Measurements from ENCODE around the gene FKRP.
A peak's percentile ranks its signal among the peaks of the same experiment; 100 is the strongest.

The FKRP gene, protein sequence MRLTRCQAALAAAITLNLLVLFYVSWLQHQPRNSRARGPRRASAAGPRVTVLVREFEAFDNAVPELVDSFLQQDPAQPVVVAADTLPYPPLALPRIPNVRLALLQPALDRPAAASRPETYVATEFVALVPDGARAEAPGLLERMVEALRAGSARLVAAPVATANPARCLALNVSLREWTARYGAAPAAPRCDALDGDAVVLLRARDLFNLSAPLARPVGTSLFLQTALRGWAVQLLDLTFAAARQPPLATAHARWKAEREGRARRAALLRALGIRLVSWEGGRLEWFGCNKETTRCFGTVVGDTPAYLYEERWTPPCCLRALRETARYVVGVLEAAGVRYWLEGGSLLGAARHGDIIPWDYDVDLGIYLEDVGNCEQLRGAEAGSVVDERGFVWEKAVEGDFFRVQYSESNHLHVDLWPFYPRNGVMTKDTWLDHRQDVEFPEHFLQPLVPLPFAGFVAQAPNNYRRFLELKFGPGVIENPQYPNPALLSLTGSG

GRCh38 chr19:46745521-46746280 is at the start of gene FKRP:
TSS of gene FKRP (plus strand) at chr19:46746057. CDS start at chr19:46755451, 9,394 bp downstream.
- peak; percentile 26 for DNase-seq
- peaks cover 49% of the 10 kb centered on the region for H3K36me3 ChIP-seq

DNA sequence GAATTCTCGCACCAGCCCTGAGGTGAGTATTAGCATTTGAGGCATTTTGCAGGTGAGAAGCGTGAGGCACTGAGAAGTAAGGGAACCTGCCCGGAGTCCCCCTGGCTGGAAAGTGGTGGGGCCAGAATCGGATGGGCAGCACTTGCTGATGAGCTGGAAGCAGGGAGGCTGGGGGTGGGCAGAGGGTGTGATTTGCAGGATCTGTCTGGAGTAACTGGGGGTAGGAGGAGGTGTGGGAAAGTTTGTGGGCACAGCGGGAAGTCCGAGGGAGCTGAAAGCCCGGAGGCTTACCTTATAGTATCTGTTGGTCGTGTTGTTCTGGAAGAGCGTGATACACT is 49.0 kb upstream of the FKRP start:
- peaks cover 85% of the 10 kb centered on the region for H3K36me3 ChIP-seq
- H3K27ac ChIP-seq = no peak overlapping the region
- TF ChIP-seq CTCF (IDR thresholded peaks at IDR 0.05; ENCODE audit: low read depth, low read length) = no peak
- no peaks in the 10 kb centered on the region for H3K27me3 ChIP-seq (ENCODE audit: insufficient read depth, low read depth, severe bottlenecking)
- no peak for DNase-seq
- no peaks in the 10 kb centered on the region for H3K9me3 ChIP-seq (ENCODE audit: severe bottlenecking)
- H3K4me3 ChIP-seq (ENCODE audit: low read depth, low read length) = no peak overlapping the region

More at GRCh38 chr19:46745521-46746280, at the start of gene FKRP:
- no peak for TF ChIP-seq CTCF (IDR thresholded peaks at IDR 0.05; ENCODE audit: low read depth, low read length)
- Histone ChIP-seq H3K4me3 (ENCODE audit: low read depth, low read length) (peak within 1 kb of the TSS; percentile 95), H3K27ac (peak within 1 kb of the TSS; percentile 97), H3K9me3 (ENCODE audit: severe bottlenecking) (no peaks in the 10 kb centered on the region), H3K27me3 (ENCODE audit: insufficient read depth, low read depth, severe bottlenecking) (no peaks in the 10 kb centered on the region)

GRCh38 chr19:46697204-46697960 is 48.5 kb upstream of the FKRP start:
- H3K9me3 ChIP-seq (ENCODE audit: severe bottlenecking) = no peaks in the 10 kb centered on the region
- H3K27me3 ChIP-seq (ENCODE audit: insufficient read depth, low read depth, severe bottlenecking) = no peaks in the 10 kb centered on the region
- DNase-seq = peak; percentile 15
- peaks cover 83% of the 10 kb centered on the region for H3K36me3 ChIP-seq
- H3K4me3 ChIP-seq (ENCODE audit: low read depth, low read length) = no peak overlapping the region
- no peak for TF ChIP-seq CTCF (IDR thresholded peaks at IDR 0.05; ENCODE audit: low read depth, low read length)
- H3K27ac ChIP-seq = no peak overlapping the region

DNA sequence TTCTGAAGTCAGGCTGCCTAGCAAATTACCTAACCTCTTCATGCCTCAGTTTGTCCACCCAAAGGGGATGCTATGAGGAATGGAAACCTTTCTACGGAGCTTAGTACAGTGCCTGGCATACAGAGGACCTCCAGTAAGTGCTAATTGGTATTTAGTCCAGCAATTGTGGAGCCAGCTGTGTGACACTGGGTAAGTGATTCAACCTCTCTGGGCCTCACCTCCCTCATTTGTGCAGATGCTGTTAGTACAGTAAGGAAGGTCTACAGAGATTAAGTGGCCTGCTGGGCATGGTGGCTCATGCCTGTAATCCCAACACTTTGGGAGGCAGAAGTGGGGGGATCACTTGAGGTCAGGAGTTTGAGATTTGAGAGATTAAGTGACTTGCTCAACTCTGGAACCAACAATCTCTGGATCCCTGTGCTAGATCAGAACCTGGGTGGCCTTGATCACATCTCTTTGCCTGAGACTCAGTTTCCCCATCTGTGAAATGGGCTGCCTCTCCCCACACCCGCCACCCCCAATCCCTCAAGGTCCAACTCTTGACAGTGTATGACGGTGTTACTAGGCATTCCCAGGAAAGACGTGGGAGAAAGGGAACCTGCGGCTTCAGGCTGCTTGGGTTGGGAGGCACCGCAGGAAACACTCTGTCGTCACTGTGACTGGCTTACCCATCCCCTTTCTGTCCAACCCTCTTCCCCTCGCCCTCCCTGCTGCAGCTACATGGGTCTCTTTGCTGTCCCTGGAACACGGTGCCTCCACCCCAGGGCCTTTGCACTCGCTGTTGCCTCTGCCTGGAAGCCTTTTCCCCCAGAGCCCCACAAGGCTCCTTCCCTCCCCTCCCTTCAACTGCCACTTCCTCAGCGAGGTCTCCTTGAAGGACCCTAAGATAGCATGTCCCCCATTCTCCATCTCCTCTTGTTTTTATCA is 47.2 kb upstream of the FKRP start:
- TF ChIP-seq CTCF (IDR thresholded peaks at IDR 0.05; ENCODE audit: low read depth, low read length) = no peak
- no peak for DNase-seq
- H3K36me3 ChIP-seq = peaks cover 79% of the 10 kb centered on the region
- H3K9me3 ChIP-seq (ENCODE audit: severe bottlenecking) = no peaks in the 10 kb centered on the region
- no peaks in the 10 kb centered on the region for H3K27me3 ChIP-seq (ENCODE audit: insufficient read depth, low read depth, severe bottlenecking)
- no peak overlapping the region for H3K4me3 ChIP-seq (ENCODE audit: low read depth, low read length)
- no peak overlapping the region for H3K27ac ChIP-seq

- H3K36me3 ChIP-seq = peaks cover 67% of the 10 kb centered on the region
Observed at GRCh38 chr19:46700704-46701103, 45.2 kb upstream of the FKRP start.

More at GRCh38 chr19:46700704-46701103, 45.2 kb upstream of the FKRP start:
- no peak overlapping the region for H3K4me3 ChIP-seq (ENCODE audit: low read depth, low read length)
- H3K27ac ChIP-seq = no peak overlapping the region
- TF ChIP-seq CTCF (IDR thresholded peaks at IDR 0.05; ENCODE audit: low read depth, low read length) = no peak
- no peak for DNase-seq
- no peaks in the 10 kb centered on the region for H3K9me3 ChIP-seq (ENCODE audit: severe bottlenecking)
- no peaks in the 10 kb centered on the region for H3K27me3 ChIP-seq (ENCODE audit: insufficient read depth, low read depth, severe bottlenecking)

Data from WERI-Rb-1 (cell line).